ENCODE data around the gene CHTF18.
"Not testable (repeated sequence)": the region's sequence is repeated elsewhere in the genome, so short reads cannot be mapped to it uniquely, and the experiment has no call there.

Gene CHTF18

DNA sequence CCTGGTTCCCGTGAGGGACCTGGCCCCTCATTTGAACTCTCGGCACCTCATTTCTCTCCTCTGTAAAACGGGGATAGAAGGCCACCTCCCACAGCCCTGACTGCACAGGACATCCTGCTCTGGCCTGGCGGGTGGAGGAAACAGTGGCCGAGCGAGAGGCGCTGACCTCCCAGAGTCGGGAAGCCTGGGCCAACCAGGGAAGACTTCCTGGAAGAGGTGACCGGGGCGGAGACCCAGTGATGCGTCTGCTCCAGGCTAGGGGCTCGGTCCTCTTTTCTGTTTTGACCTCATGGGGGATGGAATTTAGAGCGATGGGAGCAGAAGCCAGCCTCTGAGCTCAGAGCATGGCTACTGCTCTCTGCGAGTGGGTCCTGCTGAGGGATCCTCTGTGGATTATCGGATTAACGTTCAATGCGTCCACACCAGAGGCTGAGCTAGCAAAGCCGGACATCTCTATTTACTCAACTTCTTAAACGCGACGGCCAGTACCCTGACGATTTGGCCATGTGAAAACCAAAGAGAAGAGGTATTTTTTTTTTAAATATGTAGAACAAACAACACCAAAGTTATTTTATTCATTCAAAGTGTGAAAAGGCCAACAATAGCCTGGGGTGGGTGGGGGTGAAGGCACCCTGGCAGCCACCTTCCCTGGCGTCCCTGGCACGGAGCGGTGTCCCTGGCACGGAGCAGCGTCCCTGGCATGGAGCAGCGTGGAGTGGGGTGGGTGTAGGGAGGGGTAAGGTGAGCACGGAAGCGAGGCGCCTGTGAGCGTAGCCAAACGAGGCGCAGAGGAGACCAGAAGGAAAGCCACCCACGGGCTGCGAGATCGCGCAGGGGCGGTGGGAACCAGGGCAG is 37.0 kb upstream of the CHTF18 start:
- H3K4me1 ChIP-seq, result no peaks in the 10 kb centered on the region
- H3K27me3 ChIP-seq, result no peaks in the 10 kb centered on the region
- DNase-seq, result no peak
- no peak overlapping the region for H3K4me3 ChIP-seq (ENCODE audit: low read depth, low read length)
- H3K36me3 ChIP-seq, result no peaks in the 10 kb centered on the region
- no peaks in the 10 kb centered on the region for H3K9me3 ChIP-seq
- TF ChIP-seq, protein P1, sequence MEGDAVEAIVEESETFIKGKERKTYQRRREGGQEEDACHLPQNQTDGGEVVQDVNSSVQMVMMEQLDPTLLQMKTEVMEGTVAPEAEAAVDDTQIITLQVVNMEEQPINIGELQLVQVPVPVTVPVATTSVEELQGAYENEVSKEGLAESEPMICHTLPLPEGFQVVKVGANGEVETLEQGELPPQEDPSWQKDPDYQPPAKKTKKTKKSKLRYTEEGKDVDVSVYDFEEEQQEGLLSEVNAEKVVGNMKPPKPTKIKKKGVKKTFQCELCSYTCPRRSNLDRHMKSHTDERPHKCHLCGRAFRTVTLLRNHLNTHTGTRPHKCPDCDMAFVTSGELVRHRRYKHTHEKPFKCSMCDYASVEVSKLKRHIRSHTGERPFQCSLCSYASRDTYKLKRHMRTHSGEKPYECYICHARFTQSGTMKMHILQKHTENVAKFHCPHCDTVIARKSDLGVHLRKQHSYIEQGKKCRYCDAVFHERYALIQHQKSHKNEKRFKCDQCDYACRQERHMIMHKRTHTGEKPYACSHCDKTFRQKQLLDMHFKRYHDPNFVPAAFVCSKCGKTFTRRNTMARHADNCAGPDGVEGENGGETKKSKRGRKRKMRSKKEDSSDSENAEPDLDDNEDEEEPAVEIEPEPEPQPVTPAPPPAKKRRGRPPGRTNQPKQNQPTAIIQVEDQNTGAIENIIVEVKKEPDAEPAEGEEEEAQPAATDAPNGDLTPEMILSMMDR (IDR thresholded peaks at IDR 0.05; ENCODE audit: low read depth, low read length), result no peak

DNA sequence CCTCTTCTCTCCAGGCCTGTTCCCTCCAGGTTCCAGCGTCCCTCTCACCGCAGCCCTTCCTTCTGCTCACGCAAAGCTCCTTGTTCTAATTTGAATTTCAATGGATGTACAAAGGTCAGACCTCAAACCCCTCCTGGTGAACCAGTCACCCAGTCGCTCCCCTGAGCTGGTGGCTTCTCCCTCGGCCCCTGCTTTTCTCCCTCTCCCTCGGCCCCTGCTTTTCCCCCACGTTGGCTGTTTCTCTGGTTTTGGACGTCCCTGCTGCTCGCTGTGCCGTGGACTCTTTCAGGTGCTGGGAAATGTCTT is 36.5 kb upstream of the CHTF18 start:
- Histone ChIP-seq H3K4me3 (ENCODE audit: low read depth, low read length) (no peak overlapping the region), H3K27me3 (no peaks in the 10 kb centered on the region), H3K9me3 (no peaks in the 10 kb centered on the region), H3K36me3 (no peaks in the 10 kb centered on the region), H3K4me1 (no peaks in the 10 kb centered on the region)
- TF ChIP-seq, protein P1 (IDR thresholded peaks at IDR 0.05; ENCODE audit: low read depth, low read length), result no peak
- no peak for DNase-seq

DNA sequence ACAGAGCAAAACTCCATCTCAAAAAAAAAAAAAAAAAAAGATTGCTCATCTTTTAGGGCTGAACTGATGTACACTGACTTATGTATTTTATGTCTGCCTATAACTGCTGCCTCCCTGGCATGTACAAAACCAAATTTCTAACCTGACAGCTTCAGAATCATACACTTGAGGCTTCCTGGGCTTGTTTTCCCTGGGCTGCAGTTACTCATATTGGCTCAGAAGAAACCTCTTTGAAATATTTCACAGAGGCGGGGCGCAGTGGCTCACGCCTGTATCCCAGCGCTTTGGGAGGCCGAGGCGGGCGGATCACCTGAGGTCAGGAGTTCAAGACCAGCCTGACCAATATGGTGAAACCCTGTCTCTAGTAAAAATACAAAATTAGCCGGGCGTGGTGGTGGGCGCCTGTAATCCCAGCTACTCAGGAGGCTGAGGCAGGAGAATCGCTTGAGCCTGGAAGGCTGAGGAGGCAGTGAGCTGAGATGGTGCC is 34.3 kb upstream of the CHTF18 start:
- H3K4me1 ChIP-seq, DNase-seq: not testable (repeated sequence)

DNA sequence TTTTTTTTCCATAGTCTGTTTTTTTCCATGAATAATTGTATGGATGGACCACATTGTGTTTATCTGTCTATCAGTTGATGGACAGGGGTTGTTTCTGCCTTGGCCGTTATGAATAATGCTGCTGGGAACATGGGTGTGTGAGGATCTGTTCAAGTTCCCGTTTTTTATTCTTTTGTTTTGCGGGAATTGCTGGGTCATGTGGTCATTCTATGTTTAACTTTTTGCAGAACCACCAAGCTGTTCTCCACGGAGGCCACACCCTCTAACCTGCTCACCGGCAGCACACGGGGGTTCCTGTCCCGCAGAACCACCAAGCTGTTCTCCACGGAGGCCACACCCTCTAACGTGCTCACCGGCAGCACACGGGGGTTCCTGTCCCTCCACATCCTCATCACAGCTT is 33.8 kb upstream of the CHTF18 start:
- Histone ChIP-seq H3K27me3 (no peaks in the 10 kb centered on the region), H3K4me3 (ENCODE audit: low read depth, low read length) (no peak overlapping the region), H3K9me3 (no peaks in the 10 kb centered on the region), H3K36me3 (no peaks in the 10 kb centered on the region), H3K4me1 (no peaks in the 10 kb centered on the region)
- TF ChIP-seq, protein P1 (IDR thresholded peaks at IDR 0.05; ENCODE audit: low read depth, low read length), result no peak
- DNase-seq, result no peak

More for the DNA sequence above, 34.3 kb upstream of the CHTF18 start:
- H3K4me3 ChIP-seq (ENCODE audit: low read depth, low read length); H3K27me3 ChIP-seq; H3K9me3 ChIP-seq; H3K36me3 ChIP-seq: not testable (repeated sequence)

DNA sequence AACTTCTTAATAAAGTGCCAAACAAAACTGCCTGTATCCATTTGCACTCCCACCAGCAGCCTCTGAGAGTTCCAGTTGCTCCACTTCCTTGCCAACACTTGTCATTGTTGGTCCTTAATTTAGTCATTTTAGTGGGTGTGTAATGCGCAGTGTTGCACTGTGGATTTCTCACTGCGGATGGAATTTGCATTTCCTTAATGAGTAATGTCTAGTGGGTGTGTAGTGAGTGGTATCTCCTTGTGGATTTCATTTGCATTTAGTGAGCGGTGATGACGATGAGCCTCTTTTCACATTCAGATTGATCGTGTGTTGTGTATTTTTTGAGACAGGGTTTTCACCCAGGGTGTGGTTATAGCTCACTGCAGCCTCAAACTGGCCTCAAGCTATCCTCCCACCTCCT is 32.0 kb upstream of the CHTF18 start:
- H3K9me3 ChIP-seq, result no peaks in the 10 kb centered on the region
- no peak for DNase-seq
- H3K4me3 ChIP-seq (ENCODE audit: low read depth, low read length), result no peak overlapping the region
- TF ChIP-seq, protein P1 (IDR thresholded peaks at IDR 0.05; ENCODE audit: low read depth, low read length), result no peak
- no peaks in the 10 kb centered on the region for H3K27me3 ChIP-seq
- H3K36me3 ChIP-seq, result no peaks in the 10 kb centered on the region
- no peaks in the 10 kb centered on the region for H3K4me1 ChIP-seq

DNA sequence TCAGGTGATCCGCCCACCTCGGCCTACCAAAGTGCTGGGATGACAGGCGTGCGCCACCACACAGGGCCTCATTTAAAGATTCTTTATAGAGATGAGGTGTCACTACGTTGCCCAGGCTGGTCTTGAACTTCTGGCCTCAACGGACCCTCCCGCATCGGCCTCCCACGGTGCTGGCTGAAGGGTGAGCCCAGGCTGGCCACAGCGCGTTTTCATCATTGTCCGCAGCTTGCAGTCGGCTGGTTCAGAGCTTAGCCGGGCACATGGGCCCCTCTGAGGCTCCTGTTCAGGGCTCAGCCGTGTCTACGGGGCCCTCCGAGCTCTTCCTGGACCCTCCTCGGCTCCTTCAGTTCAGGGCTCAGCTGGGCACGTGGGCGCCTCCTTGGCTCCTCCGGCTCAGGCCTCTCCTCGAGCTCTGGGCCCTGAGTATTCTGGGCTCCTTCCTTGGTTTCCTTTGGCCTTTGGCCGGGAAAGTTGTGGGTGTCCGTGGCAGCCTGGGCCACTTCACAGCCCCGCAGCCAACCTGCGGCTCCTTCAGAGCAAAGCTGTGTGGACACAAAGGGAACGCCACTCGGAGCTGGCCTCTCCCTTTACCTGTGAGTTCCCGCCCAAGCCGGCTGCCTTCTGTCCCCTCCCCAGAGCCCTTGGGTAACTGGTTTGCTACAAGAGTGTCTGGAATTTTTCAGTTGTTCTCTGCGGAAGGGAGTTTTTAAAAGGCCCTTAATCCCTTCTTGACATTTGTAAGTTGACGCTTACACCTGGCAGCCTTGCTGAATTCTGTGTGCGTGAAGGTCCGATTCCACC is 29.1 kb upstream of the CHTF18 start:
- no peak overlapping the region for H3K4me3 ChIP-seq (ENCODE audit: low read depth, low read length)

More for the DNA sequence above, 29.1 kb upstream of the CHTF18 start:
- TF ChIP-seq, protein P1 (IDR thresholded peaks at IDR 0.05; ENCODE audit: low read depth, low read length), result no peak
- H3K9me3 ChIP-seq, result no peaks in the 10 kb centered on the region
- H3K27me3 ChIP-seq, result no peaks in the 10 kb centered on the region
- DNase-seq, result no peak
- no peaks in the 10 kb centered on the region for H3K4me1 ChIP-seq
- no peaks in the 10 kb centered on the region for H3K36me3 ChIP-seq
